ENCODE results near the gene ACOX1.

- TF ChIP-seq ZNF550 (CRISPR knock-in tag; IDR thresholded peaks at IDR 0.05; ENCODE audit: borderline replicate concordance) (no peak), KDM3A (CRISPR knock-in tag; IDR thresholded peaks at IDR 0.05; ENCODE audit: low read depth) (no peak), MAFG (CRISPR knock-in tag; IDR thresholded peaks at IDR 0.05) (no peak), ZFP41 (CRISPR knock-in tag; IDR thresholded peaks at IDR 0.05; ENCODE audit: borderline replicate concordance) (no peak), NR3C1 (CRISPR knock-in tag; IDR thresholded peaks at IDR 0.05) (no peak), CTCF (CRISPR knock-in tag; IDR thresholded peaks at IDR 0.05) (no peak), FOXJ3 (CRISPR knock-in tag; IDR thresholded peaks at IDR 0.05; ENCODE audit: borderline replicate concordance) (no peak), CCDC6 (CRISPR knock-in tag; IDR thresholded peaks at IDR 0.05) (no peak), CHD4 (IDR thresholded peaks at IDR 0.05; ENCODE audit: borderline replicate concordance, low read length) (no peak), ASH2L (IDR thresholded peaks at IDR 0.05; ENCODE audit: insufficient read length, low read depth, low read length) (no peak)
- TF ChIP-seq, protein P1, sequence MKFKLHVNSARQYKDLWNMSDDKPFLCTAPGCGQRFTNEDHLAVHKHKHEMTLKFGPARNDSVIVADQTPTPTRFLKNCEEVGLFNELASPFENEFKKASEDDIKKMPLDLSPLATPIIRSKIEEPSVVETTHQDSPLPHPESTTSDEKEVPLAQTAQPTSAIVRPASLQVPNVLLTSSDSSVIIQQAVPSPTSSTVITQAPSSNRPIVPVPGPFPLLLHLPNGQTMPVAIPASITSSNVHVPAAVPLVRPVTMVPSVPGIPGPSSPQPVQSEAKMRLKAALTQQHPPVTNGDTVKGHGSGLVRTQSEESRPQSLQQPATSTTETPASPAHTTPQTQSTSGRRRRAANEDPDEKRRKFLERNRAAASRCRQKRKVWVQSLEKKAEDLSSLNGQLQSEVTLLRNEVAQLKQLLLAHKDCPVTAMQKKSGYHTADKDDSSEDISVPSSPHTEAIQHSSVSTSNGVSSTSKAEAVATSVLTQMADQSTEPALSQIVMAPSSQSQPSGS (CRISPR knock-in tag; IDR thresholded peaks at IDR 0.05) = no peak
Observed at GRCh38 chr17:76014925-76015261, 35.9 kb upstream of the ACOX1 start.
